Panc1 (cell line): ENCODE data around the gene INKA1. TPM values are rescaled to one million over a fixed set of nuclear protein-coding genes. Genes with fewer than 3 reads are reported as not detected.

ENCODE experiments used
- ATAC-seq: fragments of 200-7000 bp; cut with Tn5 transposase; 2 replicates; pipeline ENCODE4 v1.9.1; 2020; ENCODE audit warnings: mild to moderate bottlenecking, moderate library complexity
- BruUV-seq: library from RNA; stranded (reverse); fragments of 400-500 nt; replicated peaks from 2 replicates; lab custom pipeline; 2021; lab: Mats Ljungman, UMichigan
- CTCF ChIA-PET: fragments of 300-600 bp; sonication (Branson Sonifier 250); formaldehyde crosslinking; loops from one replicate; lab custom pipeline; 2022; ENCODE audit warnings: antibody characterized with exemption; lab: Charles Lee
- POLR2A ChIA-PET: fragments of 300-600 bp; sonication (Branson Sonifier 250); formaldehyde crosslinking; loops from one replicate; lab custom pipeline; 2022; ENCODE audit warnings: antibody characterized with exemption; lab: Charles Lee
- DNase-seq: peaks from one replicate; pipeline ENCODE4 v3.0.0-alpha.2; 2010; ENCODE audit warnings: low read depth, low spot score
- H3K27ac ChIP-seq: 2 replicates; pipeline ENCODE4 v1.5.1; 2011; ENCODE audit warnings: mild to moderate bottlenecking, low read length, inconsistent platforms
- H3K27me3 ChIP-seq: fragments of 200-500 bp; sonication (Bioruptor generic); 2 replicates; pipeline ENCODE4 v1.6.0; 2014; ENCODE audit warnings: low read length, inconsistent platforms; ENCODE audit not compliant: control insufficient read depth, insufficient read depth
- H3K36me3 ChIP-seq: fragments of 200-500 bp; sonication (Bioruptor generic); 2 replicates; pipeline ENCODE4 v1.5.1; 2014; ENCODE audit warnings: inconsistent platforms, mild to moderate bottlenecking, low read length, moderate library complexity; ENCODE audit not compliant: control insufficient read depth, insufficient read depth
- H3K4me1 ChIP-seq: 2 replicates; pipeline ENCODE4 v1.5.1; 2011; ENCODE audit warnings: inconsistent platforms, mild to moderate bottlenecking, low read length, moderate library complexity; ENCODE audit not compliant: control insufficient read depth, insufficient read depth
- H3K4me3 ChIP-seq, 2 experiments: 2 replicates each; pipeline ENCODE4 v1.5.1; 2011 to 2012; ENCODE audit warnings: low read depth in 2 of 2, low read length in 2 of 2, mild to moderate bottlenecking in 2 of 2, inconsistent platforms in 1 of 2, moderate library complexity in 1 of 2
- H3K9me3 ChIP-seq: fragments of 200-500 bp; sonication (Bioruptor generic); 2 replicates; pipeline ENCODE4 v1.5.1; 2014; ENCODE audit warnings: low read depth, mild to moderate bottlenecking, inconsistent platforms, low read length, moderate library complexity; ENCODE audit not compliant: control insufficient read depth, insufficient read depth
- CTCF ChIP-seq: fragments of 450-650 bp; IDR thresholded peaks from 2 replicates; pipeline ENCODE4 v1.5.1; 2017; ENCODE audit warnings: mild to moderate bottlenecking
- POLR2AphosphoS5 ChIP-seq: IDR thresholded peaks from 2 replicates; pipeline ENCODE4 v1.6.1; 2012; ENCODE audit warnings: mild to moderate bottlenecking, low read depth, low read length, moderate library complexity
- REST ChIP-seq, 2 experiments: IDR thresholded peaks; 2 replicates each; pipeline ENCODE4 v1.6.1; 2011 to 2012; ENCODE audit warnings: low read depth in 2 of 2, control low read depth in 1 of 2, low read length in 1 of 2, mild to moderate bottlenecking in 1 of 2, moderate library complexity in 1 of 2; ENCODE audit not compliant: insufficient read depth in 1 of 2
- SIN3A ChIP-seq: IDR thresholded peaks from 2 replicates; pipeline ENCODE4 v1.6.1; 2012; ENCODE audit warnings: low read depth, mild to moderate bottlenecking, low read length, moderate library complexity, borderline replicate concordance; ENCODE audit not compliant: insufficient read depth
- TCF7L2 ChIP-seq: IDR thresholded peaks from 2 replicates; pipeline ENCODE4 v1.6.1; 2011; ENCODE audit warnings: mild to moderate bottlenecking, low read depth, low read length, inconsistent platforms
- in situ Hi-C: cut with HindIII; loops from 2 replicates; pipeline ENCODE4 v1.10.0; 2016; ENCODE audit warnings: low sequenced_read_pairs, low pct_unique_long_range_greater_than_20kb
- intact Hi-C: fragments of 100-400 bp; cut with micrococcal nuclease; formaldehyde crosslinking; loops from one replicate; pipeline ENCODE4 v1.10.0; 2022; ENCODE audit not compliant: unreplicated experiment
- total RNA-seq: library from RNA; stranded (reverse); gene quantifications from one replicate; pipeline ENCODE4 v1.2.1, GENCODE V29; 2021; ENCODE audit not compliant: unreplicated experiment

INKA1 gene
- total RNA-seq, 1 experiment from 2014 or later: 2.2 TPM

- no peak overlapping the region for H3K4me3 ChIP-seq
- ChIA-PET POLR2A (no interaction called here), CTCF (no interaction called here)
- in situ Hi-C loops (no loop called here), intact Hi-C loops (no loop called here)
- no peak for TF ChIP-seq POLR2AphosphoS5
- TF ChIP-seq CTCF: no peak
- TF ChIP-seq TCF7L2: no peak
- H3K27me3 ChIP-seq: no peaks in the 10 kb centered on the region
- no peak overlapping the region for H3K27ac ChIP-seq
- no peak for DNase-seq
- no TSS peak for BruUV-seq
- no peaks in the 10 kb centered on the region for H3K9me3 ChIP-seq
- no peak for ATAC-seq
- no peaks in the 10 kb centered on the region for H3K36me3 ChIP-seq
- no peaks in the 10 kb centered on the region for H3K4me1 ChIP-seq
These were observed 28.3 kb downstream of the INKA1 start for GRCh38 chr3:49831341-49831740.

- ChIA-PET CTCF (interaction anchor here (0.5 to 3.1 kb wide), 6 partner anchors 11 to 138 kb away, joined by 3 to 19 read pairs (median 4); partner anchors contain the start of gene INKA1), POLR2A (no interaction called here)
- peak; percentile 86 for ATAC-seq
- intact Hi-C loops: loop anchor here (1.0 kb wide), 1 partner anchor 37 kb away; no protein-coding TSS in a partner anchor
- DNase-seq: peak; percentile 47
- no TSS peak for BruUV-seq
- H3K27me3 ChIP-seq: no peaks in the 10 kb centered on the region
- H3K27ac ChIP-seq: no peak overlapping the region
- H3K9me3 ChIP-seq: no peaks in the 10 kb centered on the region
- TF ChIP-seq CTCF (peak; percentile 88), TCF7L2 (no peak)
- H3K36me3 ChIP-seq: no peaks in the 10 kb centered on the region
- H3K4me1 ChIP-seq: no peaks in the 10 kb centered on the region
- in situ Hi-C loops: no loop called here
- no peak overlapping the region for H3K4me3 ChIP-seq
These were observed 36.2 kb downstream of the INKA1 start for GRCh38 chr3:49839193-49839809.

- H3K27me3 ChIP-seq: no peaks in the 10 kb centered on the region
- DNase-seq: no peak
- H3K9me3 ChIP-seq: no peaks in the 10 kb centered on the region
- TF ChIP-seq CTCF (no peak), SIN3A (no peak), REST (IDR thresholded peaks at IDR 0.05; ENCODE audit: insufficient read depth in 1 of 2, low read depth in 2 of 2, low read length in 1 of 2) (no peak), POLR2AphosphoS5 (no peak), TCF7L2 (no peak)
- no peak overlapping the region for H3K4me3 ChIP-seq
- POLR2A ChIA-PET: no interaction called here
- in situ Hi-C loops (no loop called here), intact Hi-C loops (no loop called here)
- H3K27ac ChIP-seq: no peak overlapping the region
- no TSS peak for BruUV-seq
- no peaks in the 10 kb centered on the region for H3K36me3 ChIP-seq
- CTCF ChIA-PET: interaction anchor here (3.1 kb wide), 1 partner anchor 38 kb away, joined by 19 read pairs; the partner anchor contains the start of gene INKA1
- no peak for ATAC-seq
- no peaks in the 10 kb centered on the region for H3K4me1 ChIP-seq
These were observed 37.3 kb downstream of the INKA1 start for GRCh38 chr3:49840388-49840787.
